ENCODE measurements around the gene ITGB4.
A peak's percentile ranks its signal among the peaks of the same experiment; 100 is the strongest.

The ITGB4 gene

DNA sequence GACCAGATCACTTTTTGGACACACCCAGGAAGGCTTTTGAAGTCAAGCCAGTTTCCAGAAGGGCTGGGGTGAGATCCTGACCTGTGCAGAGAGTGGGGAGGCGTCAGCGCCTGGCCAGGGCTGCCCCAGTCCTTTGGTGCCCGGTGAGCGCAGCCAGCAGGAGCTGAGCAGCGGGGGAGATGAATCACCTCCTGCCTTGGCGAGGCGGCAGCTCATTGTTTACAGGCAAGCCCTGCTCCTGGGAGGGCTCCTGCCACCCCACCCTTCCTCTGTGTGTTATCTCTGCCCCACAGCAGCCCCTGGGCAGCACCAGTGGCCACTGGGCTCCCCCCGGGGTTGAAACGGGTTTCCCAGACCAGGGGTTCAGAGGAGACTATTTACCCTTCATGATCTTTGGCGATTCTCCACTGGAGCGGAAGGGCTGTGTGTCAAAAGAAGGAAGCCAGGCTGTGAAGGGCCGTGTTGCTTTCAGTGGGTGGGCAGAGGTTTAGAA, 14.1 kb upstream of the ITGB4 start:
- no peak overlapping the region for H3K27ac ChIP-seq
- TF ChIP-seq CTCF (conservative IDR thresholded peaks at IDR 0.05), result no peak

- no peak overlapping the region for H3K27ac ChIP-seq
Measured at GRCh38 chr17:75712446-75712845, 8.8 kb upstream of the ITGB4 start.

DNA sequence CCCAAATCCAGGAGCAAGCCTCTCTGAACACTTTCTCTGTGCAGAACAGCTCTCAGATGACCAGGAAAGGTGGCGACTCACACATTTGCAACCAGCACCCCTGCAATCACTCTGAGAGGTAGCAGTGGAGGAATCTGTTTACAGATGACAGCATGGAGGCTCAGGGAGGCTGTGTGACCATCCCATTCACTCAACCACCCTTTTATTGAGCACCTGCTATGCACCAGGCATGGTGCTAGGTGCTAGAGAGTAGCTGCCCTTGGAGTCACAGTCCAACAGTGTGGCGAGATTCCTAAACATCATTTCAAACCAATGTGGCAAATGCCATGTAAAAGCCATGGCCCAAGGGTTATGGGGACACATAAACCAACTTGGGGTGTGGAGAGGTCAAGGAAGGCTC, 1.5 kb upstream of the ITGB4 start:
- no peak for TF ChIP-seq CTCF (conservative IDR thresholded peaks at IDR 0.05)
- no peak overlapping the region for H3K27ac ChIP-seq

More at GRCh38 chr17:75712446-75712845, 8.8 kb upstream of the ITGB4 start:
- TF ChIP-seq CTCF (conservative IDR thresholded peaks at IDR 0.05), result no peak

GRCh38 chr17:75721463-75722011, 278 bp downstream of the ITGB4 start:
- peak overlapping the region; percentile 31; the same call in 1 of the 2 replicates for H3K27ac ChIP-seq
- no peak for TF ChIP-seq CTCF (conservative IDR thresholded peaks at IDR 0.05)

- no peak overlapping the region; the same call in 1 of the 2 replicates for H3K27ac ChIP-seq
- TF ChIP-seq CTCF (conservative IDR thresholded peaks at IDR 0.05), result no peak
Measured at GRCh38 chr17:75722076-75722475, 817 bp downstream of the ITGB4 start.

GRCh38 chr17:75722542-75723095, 1.4 kb downstream of the ITGB4 start:
- no peak overlapping the region for H3K27ac ChIP-seq
- no peak for TF ChIP-seq CTCF (conservative IDR thresholded peaks at IDR 0.05)

DNA sequence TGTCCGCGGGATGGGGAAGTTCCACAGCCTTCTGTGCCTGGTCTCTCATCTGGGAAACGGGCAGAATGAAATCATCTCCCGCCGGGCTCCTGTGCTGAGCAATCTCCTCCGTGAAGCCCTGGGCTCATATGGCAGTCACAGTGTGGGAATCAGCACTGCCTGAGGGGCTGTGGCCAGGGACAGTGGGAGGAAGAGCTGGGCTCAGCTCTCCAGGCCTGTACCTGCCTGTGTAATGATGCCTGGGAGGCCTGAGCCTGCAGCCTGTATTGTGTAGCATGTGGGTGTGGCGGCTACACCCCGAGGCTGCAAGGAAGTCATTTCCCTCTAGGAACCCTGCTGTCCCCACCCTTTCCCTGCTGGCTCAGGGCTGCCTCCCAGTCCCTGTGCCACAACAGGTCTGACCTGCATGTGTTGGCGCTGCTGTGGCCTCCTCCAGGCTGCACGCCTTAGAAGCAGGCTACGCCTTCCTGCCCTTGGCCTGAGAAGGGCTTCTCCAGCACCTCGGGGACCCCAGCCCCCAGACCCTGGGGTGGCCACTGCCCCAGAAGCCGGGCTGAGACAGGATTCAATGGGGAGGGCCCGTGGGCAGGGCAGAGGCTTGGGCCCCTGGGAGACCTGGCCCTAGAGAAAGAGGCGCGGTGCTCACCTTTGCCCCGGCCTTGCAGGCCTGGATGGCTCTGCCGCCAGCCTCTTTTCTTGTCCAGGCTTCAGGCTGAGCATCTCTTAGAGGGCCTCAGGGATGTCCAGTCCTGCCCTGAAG, 2.1 kb downstream of the ITGB4 start:
- TF ChIP-seq CTCF (conservative IDR thresholded peaks at IDR 0.05), result no peak
- H3K27ac ChIP-seq, result no peak overlapping the region

Measured in VCaP (cell line).